SK-N-SH treated with all-trans-retinoic acid at 6 μM for 48 hours (cell line): ENCODE data around the gene PAFAH1B1.

Experiments used
- ARNTL ChIP-seq: fragments of 450-650 bp; formaldehyde crosslinking; IDR thresholded peaks from 2 replicates; pipeline ENCODE4 v1.5.0; 2020; ENCODE audit warnings: low read depth, mild to moderate bottlenecking, moderate library complexity, borderline replicate concordance
- BACH2 ChIP-seq: fragments of 250-450 bp; sonication (Bioruptor Pico); IDR thresholded peaks from 2 replicates; pipeline ENCODE4 v1.9.0; 2021; ENCODE audit warnings: mild to moderate bottlenecking, borderline replicate concordance
- CSDC2 ChIP-seq: fragments of 250-450 bp; sonication (Bioruptor Pico); IDR thresholded peaks from 2 replicates; pipeline ENCODE4 v1.5.0; 2020; ENCODE audit warnings: mild to moderate bottlenecking, moderate library complexity
- ISL1 ChIP-seq: fragments of 250-450 bp; sonication (Bioruptor Pico); IDR thresholded peaks from 2 replicates; pipeline ENCODE4 v2.1.2; 2022; ENCODE audit warnings: mild to moderate bottlenecking, moderate library complexity
- PATZ1 ChIP-seq: fragments of 250-450 bp; sonication (Bioruptor Pico); IDR thresholded peaks from 2 replicates; pipeline ENCODE4 v1.8.0; 2020; ENCODE audit warnings: mild to moderate bottlenecking, moderate library complexity, borderline replicate concordance
- POU6F1 ChIP-seq: fragments of 250-450 bp; sonication (Bioruptor Pico); IDR thresholded peaks from 2 replicates; pipeline ENCODE4 v1.8.0; 2021; ENCODE audit warnings: low read depth, mild to moderate bottlenecking, moderate library complexity, borderline replicate concordance
- SNAI2 ChIP-seq: fragments of 250-450 bp; sonication (Bioruptor Pico); IDR thresholded peaks from 2 replicates; pipeline ENCODE4 v1.5.0; 2020; ENCODE audit warnings: mild to moderate bottlenecking, moderate library complexity
- TCF4 ChIP-seq: fragments of 250-450 bp; sonication (Bioruptor Pico); IDR thresholded peaks from 2 replicates; pipeline ENCODE4 v1.8.0; 2021; ENCODE audit warnings: mild to moderate bottlenecking, moderate library complexity, borderline replicate concordance
- ZFP3 ChIP-seq: fragments of 250-450 bp; sonication (Bioruptor Pico); IDR thresholded peaks from 2 replicates; pipeline ENCODE4 v1.5.0; 2020; ENCODE audit warnings: mild to moderate bottlenecking, moderate library complexity
- ZFP30 ChIP-seq: fragments of 450-650 bp; formaldehyde crosslinking; IDR thresholded peaks from 2 replicates; pipeline ENCODE4 v1.5.0; 2022; ENCODE audit warnings: mild to moderate bottlenecking, moderate library complexity
- ZNF8 ChIP-seq: fragments of 450-650 bp; formaldehyde crosslinking; IDR thresholded peaks from 2 replicates; pipeline ENCODE4 v1.5.0; 2020; ENCODE audit warnings: mild to moderate bottlenecking, moderate library complexity

- no peak for TF ChIP-seq SNAI2 (CRISPR knock-in tag)
- TF ChIP-seq ARNTL (CRISPR knock-in tag): no peak
- TF ChIP-seq POU6F1: no peak
- TF ChIP-seq PATZ1: no peak
- TF ChIP-seq BACH2 (CRISPR knock-in tag): no peak
- no peak for TF ChIP-seq ZFP3 (CRISPR knock-in tag)
- TF ChIP-seq ZNF8: no peak
- no peak for TF ChIP-seq CSDC2 (CRISPR knock-in tag)
- TF ChIP-seq TCF4 (CRISPR knock-in tag): no peak
- TF ChIP-seq ZFP30 (CRISPR knock-in tag): no peak
- TF ChIP-seq ISL1 (CRISPR knock-in tag): no peak
Observed at GRCh38 chr17:2551928-2552327, 41.5 kb upstream of the PAFAH1B1 start.
